IMR-90 (cell line): ENCODE measurements around the gene TCERG1L. TPM values are rescaled to one million over a fixed set of nuclear protein-coding genes. Genes with fewer than 3 reads are reported as not detected.

ENCODE experiments used
- ATAC-seq: fragments of 200-7000 bp; cut with Tn5 transposase; 2 replicates; pipeline ENCODE4 v1.9.1; 2020; ENCODE audit warnings: low read depth, mild to moderate bottlenecking, moderate library complexity
- BruUV-seq: library from RNA; stranded (reverse); fragments of 400-500 nt; replicated peaks from 2 replicates; lab custom pipeline; 2021; lab: Mats Ljungman, UMichigan
- CTCF ChIA-PET: fragments of 300-600 bp; formaldehyde crosslinking; extraction: SDS; loops from one replicate; lab custom pipeline; 2021; ENCODE audit warnings: antibody characterized with exemption; lab: Yijun Ruan, JAX
- POLR2A ChIA-PET: fragments of 300-600 bp; sonication (Branson Sonifier 250); formaldehyde crosslinking; loops from one replicate; lab custom pipeline; 2022; ENCODE audit warnings: antibody characterized with exemption; ENCODE audit not compliant: unreplicated experiment; lab: Charles Lee
- DNase-seq: peaks from one replicate; pipeline ENCODE4 v3.0.0; 2013
- H2AFZ ChIP-seq: replicated peaks from 2 replicates; pipeline ENCODE3; 2013; ENCODE audit warnings: low read length, mild to moderate bottlenecking; ENCODE audit not compliant: poor library complexity
- H2AK5ac ChIP-seq: 2 replicates; pipeline ENCODE4 v1.6.1; 2013; ENCODE audit warnings: low read depth, low read length, inconsistent platforms
- H2AK9ac ChIP-seq: replicated peaks from 2 replicates; pipeline ENCODE3; 2013; ENCODE audit warnings: mild to moderate bottlenecking, low read depth, low read length, moderate library complexity; ENCODE audit not compliant: poor library complexity
- H2BK120ac ChIP-seq: 2 replicates; pipeline ENCODE4 v1.6.1; 2013; ENCODE audit warnings: low read depth, low read length, inconsistent platforms
- H2BK15ac ChIP-seq: 3 replicates; pipeline ENCODE4 v1.6.1; 2013; ENCODE audit warnings: low read depth, low read length, inconsistent platforms
- H2BK20ac ChIP-seq: 2 replicates; pipeline ENCODE4 v1.6.1; 2013; ENCODE audit warnings: low read depth, mild to moderate bottlenecking, inconsistent platforms, low read length, moderate library complexity
- H2BK5ac ChIP-seq: 2 replicates; pipeline ENCODE4 v1.6.1; 2013; ENCODE audit warnings: mild to moderate bottlenecking, low read depth, low read length, inconsistent platforms; ENCODE audit not compliant: poor library complexity, severe bottlenecking
- H3K14ac ChIP-seq: replicated peaks from 2 replicates; pipeline ENCODE4 v1.6.1; 2013; ENCODE audit warnings: low read depth, low read length, inconsistent platforms
- H3K18ac ChIP-seq: 2 replicates; pipeline ENCODE4 v1.6.1; 2013; ENCODE audit warnings: low read depth, low read length, control low read depth
- H3K23ac ChIP-seq: 2 replicates; pipeline ENCODE4 v1.6.1; 2013; ENCODE audit warnings: low read depth, low read length, inconsistent platforms
- H3K27ac ChIP-seq: 2 replicates; pipeline ENCODE4 v1.5.1; 2013; ENCODE audit warnings: mild to moderate bottlenecking, control low read depth, low read length; ENCODE audit not compliant: insufficient read depth
- H3K27me3 ChIP-seq: 2 replicates; pipeline ENCODE4 v1.6.1; 2013; ENCODE audit warnings: low read length; ENCODE audit not compliant: control insufficient read depth, insufficient read depth
- H3K36me3 ChIP-seq: 2 replicates; pipeline ENCODE4 v1.6.1; 2013; ENCODE audit warnings: low read length, mixed read lengths; ENCODE audit not compliant: control insufficient read depth, insufficient read depth
- H3K4ac ChIP-seq: 2 replicates; pipeline ENCODE4 v1.6.1; 2013; ENCODE audit warnings: low read depth, low read length, inconsistent platforms
- H3K4me1 ChIP-seq: 2 replicates; pipeline ENCODE4 v1.6.1; 2013; ENCODE audit warnings: low read length, mixed read lengths; ENCODE audit not compliant: control insufficient read depth, insufficient read depth
- H3K4me2 ChIP-seq: 2 replicates; pipeline ENCODE4 v1.6.1; 2013; ENCODE audit warnings: low read depth, mild to moderate bottlenecking, control low read depth, low read length, moderate library complexity
- H3K4me3 ChIP-seq: 2 replicates; pipeline ENCODE4 v1.5.1; 2013; ENCODE audit warnings: low read depth, mild to moderate bottlenecking, control low read depth, low read length, moderate library complexity; ENCODE audit not compliant: insufficient read depth
- H3K56ac ChIP-seq: 2 replicates; pipeline ENCODE4 v1.6.1; 2013; ENCODE audit warnings: low read length, inconsistent platforms; ENCODE audit not compliant: insufficient read depth; ENCODE audit errors: extremely low read depth
- H3K79me1 ChIP-seq, 2 experiments: 2 replicates each; pipeline ENCODE4 v1.6.1; 2013; ENCODE audit warnings: low read length in 2 of 2, inconsistent platforms in 1 of 2, low read depth in 1 of 2
- H3K9ac ChIP-seq: 2 replicates; pipeline ENCODE4 v1.6.1; 2013; ENCODE audit warnings: low read depth, low read length, control low read depth
- H3K9me1 ChIP-seq: 2 replicates; pipeline ENCODE4 v1.6.1; 2013; ENCODE audit warnings: low read length, inconsistent platforms; ENCODE audit not compliant: insufficient read depth
- H3K9me3 ChIP-seq: 2 replicates; pipeline ENCODE4 v1.6.1; 2013; ENCODE audit warnings: low read length; ENCODE audit not compliant: control insufficient read depth, insufficient read depth
- H4K20me1 ChIP-seq: 2 replicates; pipeline ENCODE4 v1.6.1; 2013; ENCODE audit warnings: low read length, inconsistent platforms; ENCODE audit not compliant: insufficient read depth
- H4K5ac ChIP-seq: 2 replicates; pipeline ENCODE4 v1.6.1; 2013; ENCODE audit warnings: mild to moderate bottlenecking, low read depth, low read length, control low read depth
- H4K8ac ChIP-seq, 2 experiments: 2 replicates each; pipeline ENCODE4 v1.6.1; 2013; ENCODE audit warnings: low read depth in 2 of 2, low read length in 2 of 2, control low read depth in 1 of 2, inconsistent platforms in 1 of 2
- H4K91ac ChIP-seq: 2 replicates; pipeline ENCODE4 v1.6.1; 2013; ENCODE audit warnings: low read depth, low read length, inconsistent platforms; ENCODE audit not compliant: insufficient read depth
- BHLHE40 ChIP-seq: fragments of 150-350 bp; IDR thresholded peaks from 2 replicates; pipeline ENCODE4 v1.6.1; 2016; ENCODE audit warnings: mild to moderate bottlenecking, low read depth, low read length
- CEBPB ChIP-seq: IDR thresholded peaks from 2 replicates; pipeline ENCODE4 v1.6.1; 2012; ENCODE audit warnings: low read depth, low read length, improper control_type of control experiment
- CHD1 ChIP-seq: IDR thresholded peaks from 2 replicates; pipeline ENCODE4 v1.6.1; 2012; ENCODE audit warnings: low read depth, low read length, improper control_type of control experiment
- CTCF ChIP-seq: conservative IDR thresholded peaks from 2 replicates; pipeline ENCODE4 v1.5.1; 2012; ENCODE audit warnings: mild to moderate bottlenecking, low read depth, low read length, improper control_type of control experiment
- FOS ChIP-seq: fragments of 150-350 bp; IDR thresholded peaks from 2 replicates; pipeline ENCODE4 v1.6.1; 2016; ENCODE audit warnings: low read depth, low read length
- MAFK ChIP-seq: IDR thresholded peaks from 2 replicates; pipeline ENCODE4 v1.6.1; 2012; ENCODE audit warnings: low read depth, low read length, improper control_type of control experiment
- MAZ ChIP-seq: IDR thresholded peaks from 2 replicates; pipeline ENCODE4 v1.6.1; 2012; ENCODE audit warnings: low read depth, mild to moderate bottlenecking, low read length, improper control_type of control experiment, moderate library complexity, borderline replicate concordance
- MXI1 ChIP-seq: IDR thresholded peaks from 2 replicates; pipeline ENCODE4 v1.6.1; 2012; ENCODE audit warnings: low read depth, mild to moderate bottlenecking, low read length, moderate library complexity, borderline replicate concordance
- NFE2L2 ChIP-seq: fragments of 150-350 bp; IDR thresholded peaks from 2 replicates; pipeline ENCODE4 v1.6.1; 2016; ENCODE audit warnings: low read depth, mild to moderate bottlenecking, low read length
- POLR2A ChIP-seq: IDR thresholded peaks from 2 replicates; pipeline ENCODE4 v1.6.1; 2012; ENCODE audit warnings: mild to moderate bottlenecking, low read depth, low read length
- RAD21 ChIP-seq: IDR thresholded peaks from 2 replicates; pipeline ENCODE4 v1.6.1; 2012; ENCODE audit warnings: low read length, improper control_type of control experiment
- RCOR1 ChIP-seq: IDR thresholded peaks from 2 replicates; pipeline ENCODE4 v1.6.1; 2012; ENCODE audit warnings: mild to moderate bottlenecking, low read length, improper control_type of control experiment; ENCODE audit not compliant: insufficient replicate concordance
- RFX5 ChIP-seq: IDR thresholded peaks from 2 replicates; pipeline ENCODE4 v1.8.0; 2012; ENCODE audit warnings: low read depth, mild to moderate bottlenecking, low read length, moderate library complexity
- SMC3 ChIP-seq: fragments of 150-350 bp; IDR thresholded peaks from 2 replicates; pipeline ENCODE4 v1.6.1; 2016; ENCODE audit warnings: low read depth, mild to moderate bottlenecking, antibody characterized with exemption, low read length, moderate library complexity
- USF2 ChIP-seq: fragments of 150-350 bp; IDR thresholded peaks from 2 replicates; pipeline ENCODE4 v1.6.1; 2017; ENCODE audit warnings: mild to moderate bottlenecking, antibody characterized with exemption, low read length, low read depth
- WGBS, 2 experiments: methylation state at CpG; one replicate each; pipeline versions ENCODE4 v1.1.5 to v1.1.7; 2013; ENCODE audit warnings: missing lambda C conversion rate in 2 of 2; ENCODE audit not compliant: insufficient read length in 1 of 2; ENCODE audit errors: extremely low coverage in 2 of 2; 5-methylcytosine and 5-hydroxymethylcytosine counted together
- dilution Hi-C: fragments of 300-500 bp; cut with HindIII; formaldehyde crosslinking; loops from one replicate; pipeline ENCODE4 v1.14.3; 2018; ENCODE audit warnings: low sequenced_read_pairs; ENCODE audit not compliant: unreplicated experiment
- in situ Hi-C: fragments of 300-500 bp; cut with MboI; formaldehyde crosslinking; loops from 3 replicates; pipeline ENCODE4 v1.14.3; 2019; ENCODE audit warnings: low sequenced_read_pairs, inconsistent platforms, mixed read lengths
- intact Hi-C: fragments of 100-400 bp; cut with micrococcal nuclease; formaldehyde crosslinking; loops from 2 replicates; pipeline ENCODE4 v1.10.0; 2022
- polyA plus RNA-seq, 3 experiments: library from polyadenylated mRNA; depleted of rRNA; stranded (reverse); fragments of >200 nt; gene quantifications; 2 replicates each; pipeline ENCODE4 v1.2.3, GENCODE V29; 2012; ENCODE audit warnings: low replicate concordance in 1 of 3
- total RNA-seq: library from RNA; depleted of rRNA; stranded (reverse); fragments of >200 nt; gene quantifications from 2 replicates; pipeline ENCODE4 v1.2.3, GENCODE V29; 2012
- TF ChIP-seq, protein P1 (sequence below): fragments of 150-350 bp; IDR thresholded peaks from 2 replicates; pipeline ENCODE4 v1.6.1; 2016; ENCODE audit warnings: low read depth, mild to moderate bottlenecking, low read length, moderate library complexity, borderline replicate concordance

Gene TCERG1L
- total and polyA plus RNA-seq, 2 of the 4 experiments (the other 2 are of a cell fraction): not detected

GRCh38 chr10:131211965-131212619 lies 99.4 kb downstream of the TCERG1L start:
- H4K91ac ChIP-seq: no peak overlapping the region
- no peaks in the 10 kb centered on the region for H4K20me1 ChIP-seq
- no peak overlapping the region for H3K9ac ChIP-seq
- ChIA-PET CTCF (no interaction called here), POLR2A (no interaction called here)
- H3K4me3 ChIP-seq: no peak overlapping the region
- H3K4me2 ChIP-seq: no peak overlapping the region
- in situ Hi-C loops (no loop called here), dilution Hi-C loops (no loop called here), intact Hi-C loops (no loop called here)
- no peak overlapping the region for H3K14ac ChIP-seq
- no peaks in the 10 kb centered on the region for H3K4me1 ChIP-seq
- no peak overlapping the region for H3K56ac ChIP-seq
- H2AFZ ChIP-seq: no peak overlapping the region
- BruUV-seq: no TSS peak
- no peak overlapping the region for H3K4ac ChIP-seq
- no peaks in the 10 kb centered on the region for H3K27me3 ChIP-seq
- H3K18ac ChIP-seq: no peak overlapping the region
- H2BK20ac ChIP-seq: no peak overlapping the region
- no CpG with 5 or more reads among the region's 2 CpGs for WGBS, 2 experiments
- no peak for ATAC-seq
- no peak overlapping the region for H2BK15ac ChIP-seq
- no peaks in the 10 kb centered on the region for H3K9me1 ChIP-seq
- H3K36me3 ChIP-seq: no peaks in the 10 kb centered on the region
- H3K79me1 ChIP-seq: no peaks in the 10 kb centered on the region
- H3K27ac ChIP-seq: no peak overlapping the region
- no peak overlapping the region for H4K8ac ChIP-seq
- no peak for DNase-seq
- no peak overlapping the region for H2BK5ac ChIP-seq
- H3K23ac ChIP-seq: no peak overlapping the region
- H2AK5ac ChIP-seq: no peak overlapping the region
- no peak overlapping the region for H2BK120ac ChIP-seq
- H4K5ac ChIP-seq: no peak overlapping the region
- no peak for TF ChIP-seq RCOR1
- no peak for TF ChIP-seq CHD1
- TF ChIP-seq CTCF: no peak
- no peak for TF ChIP-seq MAFK
- no peak for TF ChIP-seq POLR2A
- TF ChIP-seq FOS: no peak
- no peak for TF ChIP-seq CEBPB
- TF ChIP-seq, protein P1, sequence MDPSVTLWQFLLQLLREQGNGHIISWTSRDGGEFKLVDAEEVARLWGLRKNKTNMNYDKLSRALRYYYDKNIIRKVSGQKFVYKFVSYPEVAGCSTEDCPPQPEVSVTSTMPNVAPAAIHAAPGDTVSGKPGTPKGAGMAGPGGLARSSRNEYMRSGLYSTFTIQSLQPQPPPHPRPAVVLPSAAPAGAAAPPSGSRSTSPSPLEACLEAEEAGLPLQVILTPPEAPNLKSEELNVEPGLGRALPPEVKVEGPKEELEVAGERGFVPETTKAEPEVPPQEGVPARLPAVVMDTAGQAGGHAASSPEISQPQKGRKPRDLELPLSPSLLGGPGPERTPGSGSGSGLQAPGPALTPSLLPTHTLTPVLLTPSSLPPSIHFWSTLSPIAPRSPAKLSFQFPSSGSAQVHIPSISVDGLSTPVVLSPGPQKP: no peak
- no peak for TF ChIP-seq MXI1
- TF ChIP-seq SMC3: no peak
- no peak for TF ChIP-seq RFX5
- TF ChIP-seq BHLHE40: no peak
- TF ChIP-seq USF2: no peak
- no peak for TF ChIP-seq NFE2L2
- TF ChIP-seq RAD21: no peak
- no peak for TF ChIP-seq MAZ
- peaks cover 54% of the 10 kb centered on the region for H3K9me3 ChIP-seq
- H2AK9ac ChIP-seq: no peak overlapping the region
